Sigmoid colon (tissue), 7 donors: ENCODE measurements around the gene MYRIP. TPM values are rescaled to one million over a fixed set of nuclear protein-coding genes. Genes with fewer than 3 reads are reported as not detected.
"Not testable (repeated sequence)": the region's sequence is repeated elsewhere in the genome, so short reads cannot be mapped to it uniquely, and the experiment has no call there.

Source experiments
- DNase-seq: peaks from one replicate; pipeline ENCODE4 v3.0.0-alpha.2; 2019
- H3K27ac ChIP-seq, 4 donors: fragments of 200-600 bp; sonication (generic); one replicate each; pipeline ENCODE4 v1.5.1; 2016 to 2019; ENCODE audit warnings: mild to moderate bottlenecking in 1 of 4
- H3K27me3 ChIP-seq, 3 donors: fragments of 200-600 bp; sonication (generic); one replicate each; pipeline ENCODE4 v1.5.1; 2019; ENCODE audit warnings: mild to moderate bottlenecking in 1 of 3
- H3K36me3 ChIP-seq, 4 donors: fragments of 200-600 bp; sonication (generic); one replicate each; pipeline ENCODE4 v1.5.1; 2016 to 2019
- H3K4me1 ChIP-seq, 4 donors: fragments of 200-600 bp; sonication (generic); one replicate each; pipeline ENCODE4 v1.5.1; 2017 to 2019
- H3K4me3 ChIP-seq, 4 donors: fragments of 200-600 bp; sonication (generic); one replicate each; pipeline ENCODE4 v1.5.1; 2017 to 2019; ENCODE audit warnings: mild to moderate bottlenecking in 2 of 4, moderate library complexity in 1 of 4
- H3K9me3 ChIP-seq, 4 donors: fragments of 200-600 bp in 3 of 4; sonication (generic) in 3 of 4; one replicate each; pipeline versions ENCODE4 v1.5.1 to v1.6.1; 2013 to 2019
- EP300 ChIP-seq, 4 donors: sonication (generic); formaldehyde crosslinking; IDR thresholded peaks; one replicate each; pipeline ENCODE4 v1.6.1; 2017; ENCODE audit warnings: antibody characterized with exemption in 4 of 4
- POLR2A ChIP-seq, 2 donors: fragments of 450-650 bp; IDR thresholded peaks; one replicate each; pipeline ENCODE4 v1.6.1; 2016; ENCODE audit warnings: antibody characterized with exemption in 2 of 2, mild to moderate bottlenecking in 2 of 2, moderate library complexity in 2 of 2
- POLR2AphosphoS5 ChIP-seq, 4 donors: sonication (generic); formaldehyde crosslinking; IDR thresholded peaks; one replicate each; pipeline ENCODE4 v1.6.1; 2017; ENCODE audit warnings: antibody characterized with exemption in 4 of 4
- WGBS, 2 donors: extraction: QIAGEN DNeasy Blood & Tissue Kit; methylation state at CpG; one replicate each; pipeline ENCODE4 v1.1.7; 2013; 5-methylcytosine and 5-hydroxymethylcytosine counted together
- intact Hi-C: fragments of 100-400 bp; cut with DNase I; formaldehyde crosslinking; loops from one replicate; pipeline ENCODE4 v1.15.1; 2023
- polyA plus RNA-seq, 3 donors: library from polyadenylated mRNA; stranded (reverse); fragments of 200-250 nt; gene quantifications; one replicate each; pipeline ENCODE4 v1.2.3, GENCODE V29; 2013
- total RNA-seq, 4 donors: library from RNA; depleted of rRNA; stranded (reverse); fragments of >200 nt; gene quantifications; one replicate each; pipeline ENCODE4 v1.1.0, GENCODE V29; 2016
- TF ChIP-seq, protein P1 (sequence below), 4 experiments: fragments of 450-650 bp in 3 of 4; fragments of 200-600 bp in 1 of 4; IDR thresholded peaks; one replicate each; pipeline ENCODE4 v1.5.1; 2016 to 2019; ENCODE audit warnings: antibody characterized with exemption in 4 of 4, mild to moderate bottlenecking in 3 of 4, moderate library complexity in 2 of 4
- donor health status: healthy with polysubstance abuse.
- donor health status: Bipolar disorder and iron deficiency.
- donor health status: healthy.

The MYRIP gene
- total and polyA plus RNA-seq, 7 donors: 2.2 to 5.5 (median 4.2) TPM

DNA sequence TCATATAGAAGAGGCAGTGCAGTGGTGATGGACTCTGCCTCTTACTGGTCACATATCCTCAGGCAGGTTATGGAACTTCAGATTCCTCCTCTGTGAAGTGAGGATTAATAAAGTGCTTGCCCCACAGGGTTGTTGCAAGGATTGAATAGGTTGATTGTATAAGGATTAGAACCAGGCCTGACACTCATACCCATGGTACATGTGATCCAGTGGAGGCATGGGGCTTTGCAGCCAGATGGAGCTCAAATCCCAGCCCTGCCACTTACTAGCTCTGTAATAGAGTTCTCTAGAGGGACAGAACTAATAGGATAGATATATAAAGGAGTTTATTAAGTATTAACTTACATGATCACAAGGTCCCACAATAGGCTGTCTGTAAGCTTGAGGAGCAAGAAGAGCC, 315.5 kb downstream of the MYRIP start:
- no peaks in the 10 kb centered on the region for H3K9me3 ChIP-seq
- no peak overlapping the region for H3K4me3 ChIP-seq
- no peak for DNase-seq
- intact Hi-C loops: no loop called here
- H3K27me3 ChIP-seq: no peaks in the 10 kb centered on the region
- TF ChIP-seq POLR2AphosphoS5 (IDR thresholded peaks at IDR 0.05) (no peak), EP300 (IDR thresholded peaks at IDR 0.05) (no peak), POLR2A (IDR thresholded peaks at IDR 0.05) (no peak)
- TF ChIP-seq, protein P1, sequence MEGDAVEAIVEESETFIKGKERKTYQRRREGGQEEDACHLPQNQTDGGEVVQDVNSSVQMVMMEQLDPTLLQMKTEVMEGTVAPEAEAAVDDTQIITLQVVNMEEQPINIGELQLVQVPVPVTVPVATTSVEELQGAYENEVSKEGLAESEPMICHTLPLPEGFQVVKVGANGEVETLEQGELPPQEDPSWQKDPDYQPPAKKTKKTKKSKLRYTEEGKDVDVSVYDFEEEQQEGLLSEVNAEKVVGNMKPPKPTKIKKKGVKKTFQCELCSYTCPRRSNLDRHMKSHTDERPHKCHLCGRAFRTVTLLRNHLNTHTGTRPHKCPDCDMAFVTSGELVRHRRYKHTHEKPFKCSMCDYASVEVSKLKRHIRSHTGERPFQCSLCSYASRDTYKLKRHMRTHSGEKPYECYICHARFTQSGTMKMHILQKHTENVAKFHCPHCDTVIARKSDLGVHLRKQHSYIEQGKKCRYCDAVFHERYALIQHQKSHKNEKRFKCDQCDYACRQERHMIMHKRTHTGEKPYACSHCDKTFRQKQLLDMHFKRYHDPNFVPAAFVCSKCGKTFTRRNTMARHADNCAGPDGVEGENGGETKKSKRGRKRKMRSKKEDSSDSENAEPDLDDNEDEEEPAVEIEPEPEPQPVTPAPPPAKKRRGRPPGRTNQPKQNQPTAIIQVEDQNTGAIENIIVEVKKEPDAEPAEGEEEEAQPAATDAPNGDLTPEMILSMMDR (IDR thresholded peaks at IDR 0.05): no peak
- H3K4me1 ChIP-seq: no peaks in the 10 kb centered on the region
- no peaks in the 10 kb centered on the region for H3K36me3 ChIP-seq
- no peak overlapping the region for H3K27ac ChIP-seq

DNA sequence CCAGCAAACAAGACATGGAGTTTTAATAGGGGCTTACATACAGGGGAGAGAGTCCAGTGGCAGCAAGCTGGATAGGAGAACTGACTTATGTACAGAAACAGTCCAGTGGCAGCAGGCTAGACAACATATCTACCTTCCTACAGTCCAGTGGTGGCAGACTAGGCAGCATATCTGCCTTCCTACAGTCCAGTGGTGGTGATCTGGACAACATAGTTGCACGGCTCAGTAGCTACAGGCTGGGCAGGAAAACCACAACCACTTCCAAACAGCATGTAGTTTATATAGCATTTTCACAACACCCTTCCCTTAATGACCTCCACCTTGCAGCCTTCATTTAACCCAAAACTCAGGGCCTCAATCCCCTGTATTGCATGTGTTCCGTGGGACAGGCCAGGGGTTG, 318.8 kb downstream of the MYRIP start:
- no peak for DNase-seq
- H3K9me3 ChIP-seq: no peaks in the 10 kb centered on the region
- intact Hi-C loops: no loop called here
- 58 to 79% methylated on average over 2 of the region's 2 CpGs for WGBS, 2 donors
- H3K27me3 ChIP-seq: no peaks in the 10 kb centered on the region
- no peaks in the 10 kb centered on the region for H3K36me3 ChIP-seq
- H3K27ac ChIP-seq: no peak overlapping the region
- no peaks in the 10 kb centered on the region for H3K4me1 ChIP-seq
- TF ChIP-seq POLR2AphosphoS5 (IDR thresholded peaks at IDR 0.05) (no peak), POLR2A (IDR thresholded peaks at IDR 0.05) (no peak), EP300 (IDR thresholded peaks at IDR 0.05) (no peak)
- TF ChIP-seq, protein P1 (IDR thresholded peaks at IDR 0.05): no peak
- H3K4me3 ChIP-seq: no peak overlapping the region

DNA sequence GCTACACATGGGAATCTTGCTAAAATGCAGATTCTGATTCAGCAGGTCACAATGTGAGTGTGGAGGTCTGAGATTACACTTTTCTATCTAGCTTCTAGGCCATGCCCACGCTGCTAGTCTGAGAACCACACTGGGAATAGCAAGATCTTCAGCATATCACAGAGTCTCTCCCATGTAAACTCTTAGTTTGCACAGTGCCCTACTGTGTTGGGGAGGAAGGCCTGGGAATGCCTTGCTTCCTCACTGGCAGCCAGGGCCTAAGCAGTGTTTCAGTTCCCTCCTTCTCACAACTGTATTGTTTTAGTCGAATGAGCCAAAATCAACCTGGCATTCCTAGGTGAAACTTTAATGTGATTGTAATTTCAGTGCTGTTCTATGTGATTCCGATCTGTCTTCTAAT, 320.1 kb downstream of the MYRIP start:
- H3K9me3 ChIP-seq: no peaks in the 10 kb centered on the region
- intact Hi-C loops: no loop called here
- no peaks in the 10 kb centered on the region for H3K27me3 ChIP-seq
- 92 to 95% methylated on average over 3 of the region's 3 CpGs for whole genome bisulfite sequencing, 2 donors
- no peaks in the 10 kb centered on the region for H3K36me3 ChIP-seq
- DNase-seq: no peak
- H3K27ac ChIP-seq: no peak overlapping the region
- TF ChIP-seq, protein P1 (IDR thresholded peaks at IDR 0.05): no peak
- TF ChIP-seq POLR2A (IDR thresholded peaks at IDR 0.05): no peak
- no peak for TF ChIP-seq EP300 (IDR thresholded peaks at IDR 0.05)
- TF ChIP-seq POLR2AphosphoS5 (IDR thresholded peaks at IDR 0.05): no peak
- no peaks in the 10 kb centered on the region for H3K4me1 ChIP-seq
- no peak overlapping the region for H3K4me3 ChIP-seq

DNA sequence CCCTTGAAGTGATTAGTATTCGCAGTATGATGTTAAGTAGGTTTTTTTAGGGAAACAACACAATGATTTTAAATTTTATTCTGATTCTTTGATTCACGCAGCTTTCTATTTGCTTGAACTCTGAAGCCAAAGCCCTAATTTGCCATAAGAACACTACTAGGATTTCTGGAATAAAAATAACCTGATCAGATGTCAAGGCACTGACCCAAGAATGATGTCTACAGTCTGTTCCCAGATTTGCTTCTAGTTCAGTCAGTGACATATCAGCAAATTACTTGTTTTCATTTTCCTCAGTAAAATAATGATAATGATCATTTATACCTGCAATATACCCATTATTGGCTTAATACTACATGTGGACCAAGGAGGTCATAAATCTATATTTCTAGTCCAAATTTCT, 320.6 kb downstream of the MYRIP start:
- WGBS, 2 donors: 95% methylated on average over 2 of the region's 2 CpGs
- Histone ChIP-seq H3K36me3 (no peaks in the 10 kb centered on the region), H3K9me3 (no peaks in the 10 kb centered on the region), H3K4me3 (no peak overlapping the region), H3K27me3 (no peaks in the 10 kb centered on the region), H3K27ac (no peak overlapping the region), H3K4me1 (no peaks in the 10 kb centered on the region)
- no peak for DNase-seq
- intact Hi-C loops: no loop called here
- TF ChIP-seq, protein P1 (IDR thresholded peaks at IDR 0.05): no peak
- TF ChIP-seq EP300 (IDR thresholded peaks at IDR 0.05): no peak
- no peak for TF ChIP-seq POLR2AphosphoS5 (IDR thresholded peaks at IDR 0.05)

DNA sequence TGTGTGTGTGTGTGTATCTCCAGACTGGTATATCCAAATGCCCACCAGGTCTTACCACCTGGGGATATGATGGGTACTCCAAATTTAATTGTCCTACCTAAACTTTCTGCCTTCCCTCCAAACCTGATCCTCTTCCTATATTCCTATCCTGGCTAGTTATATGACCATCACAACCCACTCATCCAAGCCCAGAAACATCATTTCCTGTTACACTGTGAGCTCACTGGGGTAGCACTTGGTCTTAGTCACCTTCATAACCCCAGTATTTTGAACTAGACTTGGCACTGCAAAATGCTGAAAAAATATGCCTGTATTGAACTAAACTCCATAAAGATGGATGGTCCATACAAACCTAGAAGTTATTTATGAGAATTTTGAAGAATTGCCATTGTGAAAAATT, 321.3 kb downstream of the MYRIP start:
- Histone ChIP-seq H3K27me3 (no peaks in the 10 kb centered on the region), H3K27ac (no peak overlapping the region), H3K4me1 (no peaks in the 10 kb centered on the region), H3K9me3 (no peaks in the 10 kb centered on the region), H3K4me3 (no peak overlapping the region), H3K36me3 (no peaks in the 10 kb centered on the region)
- intact Hi-C loops: no loop called here
- TF ChIP-seq POLR2AphosphoS5 (IDR thresholded peaks at IDR 0.05): no peak
- TF ChIP-seq, protein P1 (IDR thresholded peaks at IDR 0.05): no peak
- no peak for DNase-seq

DNA sequence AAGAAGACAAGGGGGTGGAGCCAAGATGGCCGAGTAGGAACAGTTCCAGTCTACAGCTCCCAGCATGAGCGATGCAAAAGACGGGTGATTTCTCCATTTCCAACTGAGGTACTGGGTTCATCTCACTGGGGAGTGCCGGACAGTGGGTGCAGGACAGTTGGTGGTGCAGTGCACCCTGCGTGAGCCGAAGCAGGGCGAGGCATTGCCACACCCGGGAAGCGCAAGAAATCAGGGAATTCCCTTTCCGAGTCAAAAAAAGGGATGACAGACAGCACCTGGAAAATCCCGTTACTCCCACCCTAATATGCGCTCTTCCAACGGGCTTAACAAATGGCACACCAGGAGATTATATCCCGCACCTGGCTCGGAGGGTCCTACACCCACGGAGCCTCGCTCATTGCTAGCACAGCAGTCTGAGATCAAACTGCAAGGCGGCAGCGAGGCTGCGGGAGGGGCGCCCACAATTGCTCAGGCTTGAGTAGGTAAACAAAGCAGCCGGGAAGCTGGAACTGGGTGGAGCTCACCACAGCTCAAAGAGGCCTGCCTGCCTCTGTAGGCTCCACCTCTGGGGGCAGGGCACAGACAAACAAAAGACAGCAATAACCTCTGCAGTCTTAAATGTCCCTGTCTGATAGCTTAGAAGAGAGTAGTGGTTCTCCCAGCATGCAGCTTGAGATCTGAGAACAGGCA, 324.6 kb downstream of the MYRIP start:
- H3K4me3 ChIP-seq, DNase-seq, H3K4me1 ChIP-seq, H3K27me3 ChIP-seq, H3K9me3 ChIP-seq, H3K27ac ChIP-seq, intact Hi-C loops, H3K36me3 ChIP-seq: not testable (repeated sequence)
- WGBS, 2 donors: 92 to 93% methylated on average over 22 of the region's 22 CpGs
